Activated T-cell treated with anti-CD3 and anti-CD28 coated beads for 24 hours (primary cell): ENCODE measurements around the gene TMEM270.

Source experiments
- DNase-seq: peaks from one replicate; pipeline ENCODE4 v3.0.0-alpha.2; 2020; ENCODE audit warnings: low read depth

TMEM270 gene

DNA sequence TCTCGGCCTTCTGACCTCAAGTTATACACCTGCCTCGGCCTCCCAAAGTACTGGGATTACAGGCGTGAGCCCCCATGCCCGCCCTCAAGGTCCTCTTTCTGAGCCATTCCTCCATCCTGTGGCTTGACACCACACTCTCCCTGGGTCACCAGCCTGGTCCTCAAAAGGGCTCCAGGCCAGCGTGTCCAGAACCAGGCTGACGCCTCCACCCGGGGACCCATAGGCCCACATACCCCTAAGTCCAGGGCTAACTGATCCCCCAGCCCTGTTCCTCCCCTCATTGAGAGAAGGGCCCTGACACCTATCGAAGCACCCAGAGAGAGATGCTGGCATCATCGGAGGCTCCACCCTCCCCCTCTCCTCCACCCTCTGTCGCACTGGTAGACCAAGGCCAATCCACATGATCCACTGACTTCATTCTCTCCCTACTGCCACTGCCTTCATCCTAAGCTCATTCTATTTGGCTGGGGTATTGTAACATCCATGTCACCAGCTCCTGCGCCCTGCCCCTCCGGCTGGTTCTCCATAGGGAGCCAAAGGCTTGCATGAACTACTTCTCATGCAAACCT is 46.7 kb downstream of the TMEM270 start:
- no peak for DNase-seq

- DNase-seq: no peak
Observed at GRCh38 chr7:73908123-73908611, 47.2 kb downstream of the TMEM270 start.

DNA sequence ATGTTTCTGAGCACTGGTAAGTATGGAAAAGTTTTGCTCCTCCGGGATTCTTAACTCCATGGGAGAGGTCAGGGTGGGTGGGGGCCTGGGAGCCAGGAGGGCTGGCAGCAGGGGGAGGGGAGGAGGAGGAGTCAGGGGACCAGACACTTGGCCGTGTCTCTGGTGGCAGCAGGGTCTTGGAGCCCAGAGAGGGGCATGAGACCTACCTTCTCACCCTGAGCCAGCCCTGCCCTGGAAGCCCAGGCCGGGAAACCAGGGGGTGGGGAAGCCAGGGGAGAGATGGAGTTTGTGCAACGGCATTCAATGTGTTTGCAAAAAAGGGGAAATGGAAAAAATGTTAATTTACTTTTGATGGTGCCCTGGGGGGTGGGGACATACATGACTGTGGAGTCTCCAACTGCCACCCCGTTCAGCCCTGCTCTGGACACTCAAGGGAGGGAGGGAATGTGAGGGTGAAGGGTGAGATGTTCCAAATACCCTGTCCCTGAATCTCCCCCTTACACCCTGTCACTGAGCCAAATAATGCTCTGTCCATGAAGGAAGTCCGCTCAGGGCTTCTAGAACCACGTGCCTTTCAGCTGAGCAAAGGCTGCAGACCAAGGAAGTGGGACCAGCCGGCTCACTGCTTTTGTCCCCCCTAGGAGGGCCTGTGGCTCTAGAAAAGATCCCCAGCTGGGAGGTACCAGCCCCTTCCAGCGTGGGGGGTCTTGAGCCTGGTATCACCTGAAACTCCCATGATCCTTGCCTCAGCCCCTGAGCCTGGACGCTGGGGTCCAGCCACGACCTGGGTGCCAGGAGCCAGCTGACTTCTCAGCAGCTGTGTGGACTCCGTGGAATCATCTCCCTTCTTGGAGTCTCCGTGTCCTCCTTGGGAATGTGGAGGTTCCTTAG is 48.3 kb downstream of the TMEM270 start:
- no peak for DNase-seq

GRCh38 chr7:73909996-73910395 is 49.0 kb downstream of the TMEM270 start:
- no peak for DNase-seq

GRCh38 chr7:73912223-73912622 is 51.3 kb downstream of the TMEM270 start:
- no peak for DNase-seq
